Pancreas (tissue), 10 donors: ENCODE data around the gene SIAH3. TPM values are rescaled to one million over a fixed set of nuclear protein-coding genes. Genes with fewer than 3 reads are reported as not detected.

Experiments used
- ATAC-seq, 4 donors: fragments of 200-7000 bp; cut with Tn5 transposase; one replicate each; pipeline versions ENCODE4 v1.8.0 to v1.9.1; 2020; ENCODE audit warnings: mild to moderate bottlenecking in 4 of 4, moderate library complexity in 4 of 4
- DNase-seq, 6 donors: peaks; one replicate each; pipeline ENCODE4 v3.0.0-alpha.2; 2020
- FAIRE-seq: peaks from 2 replicates; lab custom pipeline; 2012; peaks lifted over from hg19 to GRCh38; lab: Jason Lieb, UNC
- H3K27ac ChIP-seq, 4 donors: fragments of 200-600 bp; sonication (generic); 1 replicate in 3 of 4; 2 replicates in 1 of 4; pipeline versions ENCODE4 v1.5.0 to v1.8.0; 2020
- H3K27me3 ChIP-seq, 4 donors: fragments of 200-600 bp; one replicate each; pipeline ENCODE4 v1.8.0; 2021
- H3K36me3 ChIP-seq, 3 donors: fragments of 200-600 bp; sonication (generic) in 1 of 3; one replicate each; pipeline versions ENCODE4 v1.5.0 to v1.8.0; 2020 to 2021
- H3K4me1 ChIP-seq, 3 donors: fragments of 200-600 bp; one replicate each; pipeline ENCODE4 v1.8.0; 2021
- H3K4me3 ChIP-seq, 4 donors: fragments of 200-600 bp; sonication (generic) in 2 of 4; one replicate each; pipeline versions ENCODE4 v1.5.0 to v1.8.0; 2020 to 2021
- H3K9me3 ChIP-seq, 4 donors: fragments of 200-600 bp; one replicate each; pipeline ENCODE4 v1.8.0; 2021
- WGBS, 2 donors: extraction: QIAGEN DNeasy Blood & Tissue Kit; methylation state at CpG; one replicate each; pipeline ENCODE4 v1.1.7; 2013; 5-methylcytosine and 5-hydroxymethylcytosine counted together
- intact Hi-C, 3 donors: fragments of 100-400 bp; cut with DNase I; formaldehyde crosslinking; loops; one replicate each; pipeline versions ENCODE4 v1.11.1 to v1.14.2; 2022
- polyA plus RNA-seq, 2 donors: library from polyadenylated mRNA; stranded (reverse); fragments of 200-250 nt; gene quantifications; one replicate each; pipeline ENCODE4 v1.2.3, GENCODE V29; 2013
- total RNA-seq, 6 donors: library from RNA; stranded (reverse); fragmentation: NEBNext Ultra II Directional in 4 of 6; extraction: Animal tissue kit (Norgen Biotek cat#: 25700) in 4 of 6; gene quantifications; one replicate each; pipeline versions ENCODE4 v1.2.1 to v1.2.4, GENCODE V29; 2021 to 2023
- TF ChIP-seq, protein P1 (sequence below), 4 donors: fragments of 200-600 bp; sonication (generic) in 3 of 4; IDR thresholded peaks; one replicate each; pipeline versions ENCODE4 v1.5.0 to v1.8.0; 2021; ENCODE audit warnings: antibody characterized with exemption in 4 of 4
- donor health status: healthy with polysubstance abuse.
- donor health status: DM: no; HTN: no; CAD: no; lungs with moderate emphysema.
- donor health status: DM: no; HTN: no; CAD: no.
- donor health status: control.
- donor health status: control.
- donor health status: Bipolar disorder and iron deficiency.
- donor health status: DM: yes; HTN: yes; CAD: no.
- donor health status: DM: no; HTN: no; CAD: no.
- donor health status: DM: no; HTN: no; CAD: no.
- donor health status: DM: yes; HTN: yes; CAD: no.

Gene SIAH3
- total and polyA plus RNA-seq, 8 donors: 0.03 TPM; not detected in 7

DNA sequence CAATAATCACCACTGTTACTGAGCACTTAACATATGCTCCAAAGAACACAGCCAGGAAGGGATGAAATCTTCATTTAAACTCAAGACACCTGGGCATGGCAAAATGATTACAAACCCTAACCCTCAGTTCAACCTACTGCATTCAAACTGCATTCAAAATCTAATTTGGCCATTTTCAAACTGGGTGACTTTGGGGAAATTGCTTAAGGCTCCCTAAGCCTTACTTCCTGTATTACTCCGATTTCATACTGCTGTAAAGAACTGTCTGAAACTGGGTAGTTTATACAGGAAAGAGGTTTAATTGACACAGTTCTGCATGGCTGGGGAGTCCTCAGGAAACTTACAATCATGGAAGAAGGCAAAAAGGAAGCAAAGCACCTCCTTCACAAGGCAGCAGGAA, 99.0 kb downstream of the SIAH3 start:
- H3K4me1 ChIP-seq: no peaks in the 10 kb centered on the region
- no peaks in the 10 kb centered on the region for H3K27me3 ChIP-seq
- no peak for DNase-seq
- intact Hi-C loops: no loop called here
- no peaks in the 10 kb centered on the region for H3K9me3 ChIP-seq
- H3K36me3 ChIP-seq: no peaks in the 10 kb centered on the region
- 78 to 86% methylated on average over 1 of the region's 1 CpG for WGBS, 2 donors
- no peak overlapping the region for H3K4me3 ChIP-seq
- no peak overlapping the region for H3K27ac ChIP-seq
- ATAC-seq: no peak
- TF ChIP-seq, protein P1, sequence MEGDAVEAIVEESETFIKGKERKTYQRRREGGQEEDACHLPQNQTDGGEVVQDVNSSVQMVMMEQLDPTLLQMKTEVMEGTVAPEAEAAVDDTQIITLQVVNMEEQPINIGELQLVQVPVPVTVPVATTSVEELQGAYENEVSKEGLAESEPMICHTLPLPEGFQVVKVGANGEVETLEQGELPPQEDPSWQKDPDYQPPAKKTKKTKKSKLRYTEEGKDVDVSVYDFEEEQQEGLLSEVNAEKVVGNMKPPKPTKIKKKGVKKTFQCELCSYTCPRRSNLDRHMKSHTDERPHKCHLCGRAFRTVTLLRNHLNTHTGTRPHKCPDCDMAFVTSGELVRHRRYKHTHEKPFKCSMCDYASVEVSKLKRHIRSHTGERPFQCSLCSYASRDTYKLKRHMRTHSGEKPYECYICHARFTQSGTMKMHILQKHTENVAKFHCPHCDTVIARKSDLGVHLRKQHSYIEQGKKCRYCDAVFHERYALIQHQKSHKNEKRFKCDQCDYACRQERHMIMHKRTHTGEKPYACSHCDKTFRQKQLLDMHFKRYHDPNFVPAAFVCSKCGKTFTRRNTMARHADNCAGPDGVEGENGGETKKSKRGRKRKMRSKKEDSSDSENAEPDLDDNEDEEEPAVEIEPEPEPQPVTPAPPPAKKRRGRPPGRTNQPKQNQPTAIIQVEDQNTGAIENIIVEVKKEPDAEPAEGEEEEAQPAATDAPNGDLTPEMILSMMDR (IDR thresholded peaks at IDR 0.05): no peak
- no peak for FAIRE-seq

- H3K4me3 ChIP-seq: no peak overlapping the region
- H3K27me3 ChIP-seq: no peaks in the 10 kb centered on the region
- H3K4me1 ChIP-seq: no peaks in the 10 kb centered on the region
- intact Hi-C loops: no loop called here
- TF ChIP-seq, protein P1 (IDR thresholded peaks at IDR 0.05): no peak
- no peaks in the 10 kb centered on the region for H3K36me3 ChIP-seq
- H3K9me3 ChIP-seq: no peaks in the 10 kb centered on the region
- DNase-seq: no peak
- no peak for FAIRE-seq
- ATAC-seq: no peak
- H3K27ac ChIP-seq: no peak overlapping the region
These were observed 99.7 kb downstream of the SIAH3 start for GRCh38 chr13:45751885-45752284.

- ATAC-seq: no peak
These were observed 101.0 kb downstream of the SIAH3 start for GRCh38 chr13:45750566-45750965.

DNA sequence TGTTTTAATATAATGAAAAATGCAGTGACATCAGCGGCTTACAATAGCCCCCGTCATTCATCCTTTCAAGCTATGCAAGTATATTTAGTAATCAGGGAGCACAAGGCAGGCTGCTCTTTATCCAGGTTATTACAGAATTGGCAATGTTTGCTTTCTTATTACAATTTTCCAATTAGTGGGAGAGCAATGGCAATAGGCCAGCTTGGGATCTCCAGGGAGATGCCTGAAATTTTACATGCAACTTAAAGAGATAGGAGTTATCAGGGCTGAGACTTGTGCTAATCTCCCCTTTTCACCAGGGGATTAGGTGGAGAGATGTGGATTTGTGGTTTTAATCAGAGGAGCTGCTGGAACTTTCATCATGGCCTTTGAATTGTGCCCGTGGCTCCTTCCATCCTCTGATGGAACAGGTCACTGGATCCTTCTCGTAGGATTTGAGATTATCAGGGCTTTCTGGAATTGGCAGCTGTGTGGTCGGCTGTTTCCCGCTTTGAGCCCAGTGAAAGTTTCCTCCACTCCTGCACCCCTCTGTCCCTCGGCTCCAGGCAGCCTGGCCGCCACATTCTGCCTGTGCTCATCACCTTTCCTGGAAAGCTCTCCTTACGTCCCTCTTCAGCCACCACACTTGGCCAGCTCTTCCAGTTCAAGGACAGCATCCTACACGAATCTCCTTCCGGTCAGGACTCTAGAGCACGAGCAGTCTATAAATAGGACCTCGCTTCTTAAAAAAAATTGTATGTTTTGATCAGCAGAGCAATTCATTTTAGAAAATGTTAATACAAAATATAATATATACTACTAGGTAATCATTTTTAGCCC, 102.4 kb downstream of the SIAH3 start:
- H3K9me3 ChIP-seq: no peaks in the 10 kb centered on the region
- 58 to 71% methylated on average over 13 of the region's 13 CpGs for whole genome bisulfite sequencing, 2 donors
- no peak overlapping the region for H3K4me3 ChIP-seq
- no peak overlapping the region for H3K27ac ChIP-seq
- TF ChIP-seq, protein P1 (IDR thresholded peaks at IDR 0.05): no peak
- H3K27me3 ChIP-seq: no peaks in the 10 kb centered on the region
- FAIRE-seq (no peak), DNase-seq (no peak), ATAC-seq (no peak)
- intact Hi-C loops: no loop called here
- no peaks in the 10 kb centered on the region for H3K36me3 ChIP-seq
- no peaks in the 10 kb centered on the region for H3K4me1 ChIP-seq

More at GRCh38 chr13:45750566-45750965, 101.0 kb downstream of the SIAH3 start:
- Histone ChIP-seq H3K27me3 (no peaks in the 10 kb centered on the region), H3K4me1 (no peaks in the 10 kb centered on the region), H3K27ac (no peak overlapping the region), H3K4me3 (no peak overlapping the region), H3K9me3 (no peaks in the 10 kb centered on the region), H3K36me3 (no peaks in the 10 kb centered on the region)
- 76 to 86% methylated on average over 3 of the region's 3 CpGs for WGBS, 2 donors
- intact Hi-C loops: no loop called here
- DNase-seq (no peak), FAIRE-seq (no peak)
- TF ChIP-seq, protein P1 (IDR thresholded peaks at IDR 0.05): no peak

DNA sequence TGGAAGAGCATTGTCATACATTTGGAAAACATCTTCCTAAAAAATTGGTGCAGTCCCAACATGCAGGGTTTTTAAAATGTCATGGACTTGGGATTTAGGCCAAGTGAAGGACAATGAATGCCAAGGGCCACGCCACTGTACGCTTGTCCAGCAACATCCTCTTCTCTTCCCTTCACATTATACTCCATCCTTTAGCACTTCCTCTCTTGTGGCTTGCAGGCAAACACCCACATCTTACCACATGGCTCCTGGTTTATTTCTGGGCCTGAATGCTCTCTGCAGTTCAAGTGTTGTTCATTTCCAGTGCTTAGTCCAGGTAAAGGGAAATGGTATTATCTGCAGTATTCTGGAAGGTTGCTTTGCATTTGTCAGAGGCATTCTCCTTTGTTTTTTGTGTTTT, 104.5 kb downstream of the SIAH3 start:
- DNase-seq (no peak), FAIRE-seq (no peak), ATAC-seq (peak in 1 of 4 donors; percentile 19)
- Histone ChIP-seq H3K27me3 (no peaks in the 10 kb centered on the region), H3K27ac (no peak overlapping the region), H3K36me3 (no peaks in the 10 kb centered on the region), H3K9me3 (no peaks in the 10 kb centered on the region), H3K4me1 (no peaks in the 10 kb centered on the region), H3K4me3 (no peak overlapping the region)
- intact Hi-C loops: no loop called here
- TF ChIP-seq, protein P1 (IDR thresholded peaks at IDR 0.05): no peak
- WGBS, 2 donors: 70 to 74% methylated on average over 2 of the region's 2 CpGs
